Ovary (tissue), 9 donors: Measurements from ENCODE around the gene UBN2. TPM values are rescaled to one million over a fixed set of nuclear protein-coding genes. Genes with fewer than 3 reads are reported as not detected.

Source experiments
- DNase-seq, 5 donors: peaks; one replicate each; pipeline ENCODE4 v3.0.0-alpha.2; 2019 to 2020
- H3K27ac ChIP-seq, 2 donors: fragments of 200-600 bp; one replicate each; pipeline versions ENCODE4 v1.5.1 to v1.8.0; 2019 to 2022
- H3K27me3 ChIP-seq: fragments of 200-600 bp; one replicate; pipeline ENCODE4 v1.8.0; 2022
- H3K36me3 ChIP-seq: fragments of 200-600 bp; sonication (generic); one replicate; pipeline ENCODE4 v1.5.1; 2019
- H3K4me1 ChIP-seq: one replicate; pipeline ENCODE4 v1.8.1; 2013; ENCODE audit warnings: mild to moderate bottlenecking, moderate library complexity; ENCODE audit not compliant: insufficient read depth
- H3K4me3 ChIP-seq: fragments of 200-600 bp; sonication (generic); one replicate; pipeline ENCODE4 v1.5.1; 2017
- H3K9me3 ChIP-seq, 2 donors: fragments of 200-600 bp in 1 of 2; sonication (generic) in 1 of 2; one replicate each; pipeline versions ENCODE4 v1.5.1 to v1.8.1; 2013 to 2019; ENCODE audit warnings: mild to moderate bottlenecking in 1 of 2, moderate library complexity in 1 of 2
- EP300 ChIP-seq: sonication (generic); formaldehyde crosslinking; IDR thresholded peaks from one replicate; pipeline ENCODE4 v1.6.1; 2017; ENCODE audit warnings: antibody characterized with exemption
- POLR2A ChIP-seq: fragments of 450-650 bp; IDR thresholded peaks from one replicate; pipeline ENCODE4 v1.6.1; 2017; ENCODE audit warnings: antibody characterized with exemption, mild to moderate bottlenecking, moderate library complexity
- whole genome bisulfite sequencing, 3 donors: extraction: QIAGEN DNeasy Blood & Tissue Kit in 1 of 3; methylation state at CpG; one replicate each; pipeline versions ENCODE4 v1.1.5 to v1.1.7; 2013 to 2017; 5-methylcytosine and 5-hydroxymethylcytosine counted together
- intact Hi-C, 4 donors: fragments of 100-400 bp; cut with DNase I; formaldehyde crosslinking; loops; one replicate each; pipeline versions ENCODE4 v1.11.0 to v1.15.1; 2022 to 2023
- polyA plus RNA-seq, 2 donors: library from polyadenylated mRNA; stranded (reverse); fragments of 200-250 nt in 1 of 2; fragments of 350-450 nt in 1 of 2; fragmentation: Illumina TruSeq in 1 of 2; extraction: RNeasy Lipid Tissue Mini Kit (QIAGEN cat#74804) in 1 of 2; gene quantifications; one replicate each; pipeline ENCODE4 v1.2.3, GENCODE V29; 2013 to 2014
- small RNA-seq: library from RNA; depleted of rRNA; stranded (forward); fragments of <200 nt; gene quantifications from one replicate; pipeline ENCODE3, GENCODE V24; 2016
- total RNA-seq, 7 donors: library from RNA; depleted of rRNA in 2 of 7; stranded (reverse); fragments of >200 nt in 2 of 7; fragmentation: NEBNext Ultra II Directional in 3 of 7; extraction: Animal tissue kit (Norgen Biotek cat#: 25700) in 3 of 7; gene quantifications; one replicate each; pipeline versions ENCODE4 v1.1.0 to v1.2.4, GENCODE V29; 2016 to 2023
- TF ChIP-seq, protein P1 (sequence below), 3 donors: fragments of 450-650 bp in 2 of 3; fragments of 200-600 bp in 1 of 3; IDR thresholded peaks; one replicate each; pipeline versions ENCODE4 v1.5.1 to v1.8.0; 2016 to 2022; ENCODE audit warnings: antibody characterized with exemption in 3 of 3, mild to moderate bottlenecking in 1 of 3
- donor health status: DM: no; HTN: no; CAD: no; lungs with moderate emphysema.
- donor health status: DM: no; HTN: no; CAD: no.
- donor health status: Bipolar disorder and iron deficiency.
- donor health status: DM: yes; HTN: yes; CAD: no.
- donor health status: DM: no; HTN: no; CAD: no.
- donor health status: DM: yes; HTN: yes; CAD: no.

The UBN2 gene
- total and polyA plus RNA-seq, 9 donors, result 3.3 to 28.8 (median 17.5) TPM

- no peak overlapping the region for H3K27ac ChIP-seq
- intact Hi-C loops, result no loop called here
- no peak for DNase-seq
- H3K9me3 ChIP-seq, result no peaks in the 10 kb centered on the region
- H3K36me3 ChIP-seq, result no peaks in the 10 kb centered on the region
- 95 to 100% (median 95%) methylated on average over 1 of the region's 1 CpG for WGBS, 3 donors
- no peaks in the 10 kb centered on the region for H3K27me3 ChIP-seq
- H3K4me1 ChIP-seq, result no peaks in the 10 kb centered on the region
- TF ChIP-seq, protein P1, sequence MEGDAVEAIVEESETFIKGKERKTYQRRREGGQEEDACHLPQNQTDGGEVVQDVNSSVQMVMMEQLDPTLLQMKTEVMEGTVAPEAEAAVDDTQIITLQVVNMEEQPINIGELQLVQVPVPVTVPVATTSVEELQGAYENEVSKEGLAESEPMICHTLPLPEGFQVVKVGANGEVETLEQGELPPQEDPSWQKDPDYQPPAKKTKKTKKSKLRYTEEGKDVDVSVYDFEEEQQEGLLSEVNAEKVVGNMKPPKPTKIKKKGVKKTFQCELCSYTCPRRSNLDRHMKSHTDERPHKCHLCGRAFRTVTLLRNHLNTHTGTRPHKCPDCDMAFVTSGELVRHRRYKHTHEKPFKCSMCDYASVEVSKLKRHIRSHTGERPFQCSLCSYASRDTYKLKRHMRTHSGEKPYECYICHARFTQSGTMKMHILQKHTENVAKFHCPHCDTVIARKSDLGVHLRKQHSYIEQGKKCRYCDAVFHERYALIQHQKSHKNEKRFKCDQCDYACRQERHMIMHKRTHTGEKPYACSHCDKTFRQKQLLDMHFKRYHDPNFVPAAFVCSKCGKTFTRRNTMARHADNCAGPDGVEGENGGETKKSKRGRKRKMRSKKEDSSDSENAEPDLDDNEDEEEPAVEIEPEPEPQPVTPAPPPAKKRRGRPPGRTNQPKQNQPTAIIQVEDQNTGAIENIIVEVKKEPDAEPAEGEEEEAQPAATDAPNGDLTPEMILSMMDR (IDR thresholded peaks at IDR 0.05), result no peak
- no peak for TF ChIP-seq POLR2A
- no peak for TF ChIP-seq EP300
- H3K4me3 ChIP-seq, result no peak overlapping the region
These were observed 124.3 kb downstream of the UBN2 start for GRCh38 chr7:139355320-139355719.

Small RNA genes lying within 50 kb of the gene (small RNA-seq; reads per million reads assigned to genes)
- gene AC009220.1, result not detected
- not detected for gene RNU6-206P

Other genes with a start within 250 kb of the UBN2 start
- 1 to 10 TPM; 1.3 to 5.0 (median 4.0) TPM for gene KIAA1549, start 249.8 kb upstream of the UBN2 start, total RNA-seq
- 1 to 10 TPM; 1.2 to 2.5 TPM for gene KIAA1549, start 249.8 kb upstream of the UBN2 start, polyA plus RNA-seq
- gene ZC3HAV1L, start 195.2 kb upstream of the UBN2 start, total RNA-seq, result 10 to 100 TPM; 21.3 to 46.4 (median 25.2) TPM
- gene ZC3HAV1L, start 195.2 kb upstream of the UBN2 start, polyA plus RNA-seq, result 1 to 10 TPM; 2.6 to 7.0 TPM
- 10 to 100 TPM; 17.5 to 36.2 (median 25.0) TPM for gene ZC3HAV1, start 121.5 kb upstream of the UBN2 start, total RNA-seq
- gene ZC3HAV1, start 121.5 kb upstream of the UBN2 start, polyA plus RNA-seq, result 10 to 100 TPM in 1 of 2 donors, 1 to 10 TPM in 1; 8.5 to 47.6 TPM
- 10 to 100 TPM; 11.9 to 23.6 (median 16.3) TPM for gene FMC1, start 110.1 kb downstream of the UBN2 start, total RNA-seq
- 10 to 100 TPM; 10.9 to 35.3 TPM for gene FMC1, start 110.1 kb downstream of the UBN2 start, polyA plus RNA-seq
- 100 to 1,000 TPM in 2 of 7 donors, 10 to 100 TPM in 5; 58.9 to 113 (median 96.5) TPM for gene LUC7L2, start 128.7 kb downstream of the UBN2 start, total RNA-seq
- gene LUC7L2, start 128.7 kb downstream of the UBN2 start, polyA plus RNA-seq, result 10 to 100 TPM; 59.9 to 87.2 TPM